Adrenal gland (tissue), 5 donors: ENCODE data around the gene LRRC41.

Experiments
- POLR2A ChIP-seq, 2 donors: fragments of 450-650 bp; IDR thresholded peaks; one replicate each; pipeline ENCODE4 v1.6.1; 2017; ENCODE audit warnings: antibody characterized with exemption in 2 of 2, mild to moderate bottlenecking in 2 of 2, moderate library complexity in 1 of 2
- TF ChIP-seq, protein P1 (sequence below), 6 experiments: fragments of 450-650 bp in 4 of 6; fragments of 200-600 bp in 2 of 6; sonication (generic) in 1 of 6; IDR thresholded peaks; 1 replicate in 5 of 6; 2 replicates in 1 of 6; pipeline versions ENCODE4 v1.5.1 to v1.8.0; 2016 to 2021; ENCODE audit warnings: antibody characterized with exemption in 6 of 6, mild to moderate bottlenecking in 2 of 6, moderate library complexity in 1 of 6
- donor health status: DM: no; HTN: no; CAD: no.

DNA sequence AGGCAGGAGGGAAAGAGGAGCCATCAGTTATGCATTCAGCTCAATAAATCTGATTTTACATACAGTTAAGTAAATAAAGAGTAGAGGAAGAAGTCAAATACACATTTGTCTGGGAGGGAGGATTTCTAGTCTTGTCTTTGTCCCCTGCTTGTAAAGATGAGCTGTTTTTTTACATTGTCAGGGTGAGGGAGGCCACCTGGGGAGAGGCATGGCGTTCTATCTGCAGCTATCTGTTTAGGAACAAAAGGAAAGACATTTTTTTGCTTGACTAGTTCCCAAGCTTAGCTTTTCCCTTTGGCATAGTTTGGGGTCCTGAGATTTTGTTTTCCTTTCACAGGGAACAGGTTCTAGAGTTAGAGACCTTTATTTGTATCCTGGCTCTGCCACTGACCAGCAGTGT lies 40.9 kb downstream of the LRRC41 start:
- TF ChIP-seq, protein P1, sequence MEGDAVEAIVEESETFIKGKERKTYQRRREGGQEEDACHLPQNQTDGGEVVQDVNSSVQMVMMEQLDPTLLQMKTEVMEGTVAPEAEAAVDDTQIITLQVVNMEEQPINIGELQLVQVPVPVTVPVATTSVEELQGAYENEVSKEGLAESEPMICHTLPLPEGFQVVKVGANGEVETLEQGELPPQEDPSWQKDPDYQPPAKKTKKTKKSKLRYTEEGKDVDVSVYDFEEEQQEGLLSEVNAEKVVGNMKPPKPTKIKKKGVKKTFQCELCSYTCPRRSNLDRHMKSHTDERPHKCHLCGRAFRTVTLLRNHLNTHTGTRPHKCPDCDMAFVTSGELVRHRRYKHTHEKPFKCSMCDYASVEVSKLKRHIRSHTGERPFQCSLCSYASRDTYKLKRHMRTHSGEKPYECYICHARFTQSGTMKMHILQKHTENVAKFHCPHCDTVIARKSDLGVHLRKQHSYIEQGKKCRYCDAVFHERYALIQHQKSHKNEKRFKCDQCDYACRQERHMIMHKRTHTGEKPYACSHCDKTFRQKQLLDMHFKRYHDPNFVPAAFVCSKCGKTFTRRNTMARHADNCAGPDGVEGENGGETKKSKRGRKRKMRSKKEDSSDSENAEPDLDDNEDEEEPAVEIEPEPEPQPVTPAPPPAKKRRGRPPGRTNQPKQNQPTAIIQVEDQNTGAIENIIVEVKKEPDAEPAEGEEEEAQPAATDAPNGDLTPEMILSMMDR (IDR thresholded peaks at IDR 0.05) = no peak
- TF ChIP-seq POLR2A (IDR thresholded peaks at IDR 0.05) = no peak
